ENCODE measurements around the gene FAM118A.

DNA sequence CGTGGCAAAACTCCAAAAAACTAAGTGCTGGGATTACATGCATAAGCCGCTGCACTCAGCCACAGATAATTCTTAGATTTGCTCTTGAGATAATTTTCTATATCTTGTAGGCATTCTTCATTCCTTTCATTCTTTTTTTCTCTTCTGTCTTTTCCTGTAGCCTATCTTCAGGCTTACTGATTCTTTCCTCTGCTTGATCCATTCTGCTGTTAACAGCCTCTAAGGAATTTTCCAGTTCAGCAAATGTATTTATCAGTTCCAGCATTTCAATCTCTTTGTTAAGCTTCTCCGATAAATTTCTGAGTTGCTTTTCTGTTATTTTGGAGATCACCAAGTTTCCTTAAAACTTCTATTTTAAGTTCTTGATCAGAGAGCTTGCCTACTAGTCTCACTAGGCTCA is 57.0 kb downstream of the FAM118A start:
- TF ChIP-seq, protein P1, sequence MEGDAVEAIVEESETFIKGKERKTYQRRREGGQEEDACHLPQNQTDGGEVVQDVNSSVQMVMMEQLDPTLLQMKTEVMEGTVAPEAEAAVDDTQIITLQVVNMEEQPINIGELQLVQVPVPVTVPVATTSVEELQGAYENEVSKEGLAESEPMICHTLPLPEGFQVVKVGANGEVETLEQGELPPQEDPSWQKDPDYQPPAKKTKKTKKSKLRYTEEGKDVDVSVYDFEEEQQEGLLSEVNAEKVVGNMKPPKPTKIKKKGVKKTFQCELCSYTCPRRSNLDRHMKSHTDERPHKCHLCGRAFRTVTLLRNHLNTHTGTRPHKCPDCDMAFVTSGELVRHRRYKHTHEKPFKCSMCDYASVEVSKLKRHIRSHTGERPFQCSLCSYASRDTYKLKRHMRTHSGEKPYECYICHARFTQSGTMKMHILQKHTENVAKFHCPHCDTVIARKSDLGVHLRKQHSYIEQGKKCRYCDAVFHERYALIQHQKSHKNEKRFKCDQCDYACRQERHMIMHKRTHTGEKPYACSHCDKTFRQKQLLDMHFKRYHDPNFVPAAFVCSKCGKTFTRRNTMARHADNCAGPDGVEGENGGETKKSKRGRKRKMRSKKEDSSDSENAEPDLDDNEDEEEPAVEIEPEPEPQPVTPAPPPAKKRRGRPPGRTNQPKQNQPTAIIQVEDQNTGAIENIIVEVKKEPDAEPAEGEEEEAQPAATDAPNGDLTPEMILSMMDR (IDR thresholded peaks at IDR 0.05): no peak
- TF ChIP-seq ZFX (IDR thresholded peaks at IDR 0.05; ENCODE audit: borderline replicate concordance): no peak
